IPS-18c (cell line): ENCODE results near the gene SLC2A8.
A peak's percentile ranks its signal among the peaks of the same experiment; 100 is the strongest.

Experiments used
- H3K4me3 ChIP-seq: 2 replicates; pipeline ENCODE4 v1.7.0; 2013; ENCODE audit warnings: low read depth, mild to moderate bottlenecking, low read length, moderate library complexity; ENCODE audit not compliant: insufficient read depth
- H3K9me3 ChIP-seq: one replicate; pipeline ENCODE4 v1.6.1; 2013; ENCODE audit warnings: mild to moderate bottlenecking, low read length, moderate library complexity; ENCODE audit not compliant: control insufficient read depth, insufficient read depth

Gene SLC2A8

DNA sequence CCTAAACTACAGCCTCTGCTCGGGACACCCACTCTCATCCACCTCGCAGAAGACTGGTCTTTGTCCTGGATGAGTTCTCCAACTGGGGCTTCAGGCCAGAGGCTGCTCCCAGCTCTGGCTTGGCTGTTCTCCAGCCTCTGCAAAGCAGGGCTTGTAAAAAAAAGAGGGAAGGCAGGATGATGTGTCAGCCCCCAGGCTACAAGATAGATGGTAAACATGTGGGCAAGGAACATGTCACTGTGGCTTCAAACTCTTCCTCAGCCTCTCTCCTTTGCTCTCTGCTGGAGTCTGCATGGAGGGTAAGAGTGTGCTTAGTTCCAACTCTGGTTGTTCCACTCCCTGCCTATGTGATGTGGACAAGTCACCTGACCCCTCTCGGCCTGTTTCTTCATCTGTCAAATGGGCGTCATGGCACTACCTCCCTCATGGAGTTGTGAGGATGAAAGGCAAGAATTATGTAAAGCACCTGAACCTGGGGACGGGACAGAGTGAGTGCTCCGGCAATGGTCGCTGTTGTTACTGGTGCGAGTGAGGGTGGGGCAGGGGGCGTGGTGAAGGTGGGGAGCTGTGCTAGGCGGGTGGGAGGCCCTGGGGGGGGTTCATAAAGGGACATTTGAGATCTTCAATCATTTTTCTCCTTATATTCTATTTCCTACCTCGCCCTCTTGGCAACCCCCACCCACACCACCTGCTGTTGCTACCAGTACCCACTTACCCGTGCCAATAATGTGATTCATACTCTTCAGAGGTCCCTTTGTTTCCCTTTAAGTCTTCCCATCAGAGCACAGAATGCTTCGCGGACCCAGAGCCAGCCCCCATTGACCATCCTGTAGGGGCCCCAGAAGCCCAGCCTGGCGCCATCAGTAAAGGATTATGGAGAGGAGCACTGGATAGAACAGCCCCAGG is 20.4 kb downstream of the SLC2A8 start:
- no peaks in the 10 kb centered on the region for H3K9me3 ChIP-seq
- H3K4me3 ChIP-seq: no peak overlapping the region

DNA sequence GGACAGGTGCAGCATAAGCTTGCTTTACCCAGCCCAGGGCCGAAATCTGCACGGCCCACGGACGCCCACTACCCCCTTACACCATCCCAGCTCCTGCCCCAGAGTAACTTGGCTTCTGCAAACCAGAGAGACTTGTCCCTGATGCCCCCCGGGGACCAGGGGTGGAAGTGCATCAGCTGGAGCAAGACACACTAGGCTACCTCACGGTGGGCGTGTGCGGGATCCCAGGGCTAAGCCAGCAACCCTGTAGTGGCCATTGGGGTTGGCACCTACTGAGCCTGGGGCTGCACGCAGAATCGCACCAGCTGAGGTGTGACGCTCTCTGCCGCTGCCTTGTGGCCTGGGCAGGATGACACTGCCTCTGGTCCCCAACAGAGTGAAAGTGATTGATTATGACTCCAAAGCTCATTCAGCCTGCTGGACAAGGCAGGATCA is 21.1 kb downstream of the SLC2A8 start:
- no peaks in the 10 kb centered on the region for H3K9me3 ChIP-seq
- H3K4me3 ChIP-seq: no peak overlapping the region

DNA sequence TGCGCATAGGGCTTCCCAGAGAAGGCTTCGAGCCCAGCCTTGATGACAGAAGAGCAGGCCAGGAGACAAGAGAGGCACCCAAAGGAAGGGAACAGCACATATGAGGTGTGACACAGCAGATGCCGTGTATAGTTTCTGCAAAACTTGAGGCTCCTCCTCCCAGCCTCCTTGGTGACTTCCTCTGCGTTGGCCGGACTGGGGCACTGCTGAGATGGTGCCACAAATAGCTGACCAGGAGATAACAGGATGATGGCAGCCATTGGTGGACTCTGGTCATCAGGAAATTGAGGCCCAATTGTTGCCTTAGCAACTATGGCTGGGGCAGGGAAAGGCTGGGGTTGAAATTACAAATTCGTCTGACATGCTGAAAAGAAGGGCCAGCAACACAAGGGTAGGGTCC is 22.4 kb downstream of the SLC2A8 start:
- Histone ChIP-seq H3K9me3 (no peaks in the 10 kb centered on the region), H3K4me3 (no peak overlapping the region)

DNA sequence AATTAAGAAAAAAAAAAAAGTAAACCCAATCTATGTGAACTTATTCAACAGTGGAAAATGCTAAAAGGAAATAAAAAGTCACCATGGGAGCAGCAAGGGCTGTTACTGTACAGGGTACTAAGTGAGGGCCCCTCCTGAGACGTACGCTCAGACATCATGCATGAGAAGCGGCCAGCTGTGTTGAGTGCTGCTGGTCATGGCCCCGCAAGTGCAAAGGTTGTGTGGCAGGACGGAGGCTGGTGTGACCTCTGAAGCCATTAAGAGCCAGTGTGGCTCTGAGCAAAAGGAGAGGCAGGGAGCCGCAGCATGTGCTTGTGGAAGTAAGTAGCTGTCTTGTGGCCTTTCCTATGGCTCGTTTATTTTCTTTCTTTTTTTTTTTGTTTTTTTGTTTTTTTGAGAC is 24.1 kb downstream of the SLC2A8 start:
- Histone ChIP-seq H3K9me3 (no peaks in the 10 kb centered on the region), H3K4me3 (no peak overlapping the region)

DNA sequence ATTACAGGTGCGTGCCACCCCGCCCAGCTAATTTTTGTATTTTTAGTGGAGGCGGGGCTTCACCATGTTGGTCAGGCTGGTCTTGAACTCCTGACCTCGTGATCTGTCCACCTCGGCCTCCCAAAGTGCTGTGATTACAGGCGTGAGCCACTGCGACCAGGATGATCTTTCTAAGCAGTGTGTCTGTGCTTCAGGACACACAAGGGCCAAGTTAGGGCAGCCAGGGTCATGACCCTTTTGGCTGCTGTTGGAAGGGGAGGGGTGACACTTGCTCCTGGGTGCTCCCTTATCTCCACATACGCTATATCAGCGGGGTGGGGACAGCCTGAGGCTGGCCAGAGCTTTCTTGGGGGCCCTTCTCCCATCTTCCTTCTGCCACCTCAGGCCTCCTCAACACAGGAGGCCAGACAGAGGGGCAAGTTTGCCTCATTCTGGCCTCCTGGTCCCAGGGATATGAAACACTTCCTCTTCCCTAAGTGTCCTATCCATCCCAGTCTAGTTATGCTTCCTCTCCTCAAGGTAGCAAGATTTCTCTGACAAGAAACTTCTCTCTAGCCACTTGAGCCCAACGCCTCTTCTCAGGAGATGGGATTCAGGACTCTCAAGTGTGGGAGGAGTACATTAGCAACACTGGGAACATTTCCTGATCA is 25.3 kb downstream of the SLC2A8 start:
- H3K9me3 ChIP-seq: no peaks in the 10 kb centered on the region
- no peak overlapping the region for H3K4me3 ChIP-seq

DNA sequence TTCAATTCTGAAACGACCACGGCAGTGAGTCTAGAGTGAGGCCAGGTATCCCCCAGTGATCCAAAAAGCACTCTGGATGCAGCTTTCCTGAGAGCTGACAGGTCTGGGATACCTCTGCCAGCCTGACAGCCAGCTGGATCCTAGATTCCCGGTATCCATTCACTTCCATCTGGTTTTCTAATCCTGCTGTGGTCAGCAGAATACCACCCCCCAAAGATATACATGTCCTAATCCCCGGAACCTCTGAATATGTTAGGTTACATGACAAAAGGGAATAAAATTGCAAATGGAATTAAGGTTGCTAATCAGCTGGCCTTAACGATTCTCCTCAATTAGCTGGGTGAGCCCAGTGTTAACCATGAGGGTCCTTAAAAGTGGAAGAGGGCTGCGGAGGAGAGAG is 25.8 kb downstream of the SLC2A8 start:
- no peaks in the 10 kb centered on the region for H3K9me3 ChIP-seq
- peak overlapping the region; percentile 99 for H3K4me3 ChIP-seq

DNA sequence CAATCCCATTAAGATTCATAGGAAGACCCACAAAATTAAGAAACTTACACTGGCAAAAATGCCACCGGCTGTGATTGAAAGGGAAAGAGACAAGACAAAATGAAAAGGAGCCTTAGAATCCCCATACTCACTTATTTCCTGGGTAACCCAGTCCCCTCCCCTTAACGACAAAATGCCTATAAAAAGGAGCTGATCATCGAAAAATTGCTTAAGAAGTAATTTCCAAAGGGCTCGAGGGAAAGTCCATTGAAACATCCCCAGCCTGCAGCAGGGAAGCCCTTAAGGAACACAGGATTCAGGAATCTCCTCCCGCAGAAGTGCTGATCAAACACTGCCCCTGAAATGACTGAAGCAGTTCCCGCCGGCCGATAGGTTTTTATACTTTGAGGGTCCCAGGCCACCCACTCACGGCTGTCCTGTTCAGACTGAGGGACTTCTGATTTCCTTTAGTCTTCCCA is 26.5 kb downstream of the SLC2A8 start:
- Histone ChIP-seq H3K4me3 (peak overlapping the region; percentile 99), H3K9me3 (no peaks in the 10 kb centered on the region)

DNA sequence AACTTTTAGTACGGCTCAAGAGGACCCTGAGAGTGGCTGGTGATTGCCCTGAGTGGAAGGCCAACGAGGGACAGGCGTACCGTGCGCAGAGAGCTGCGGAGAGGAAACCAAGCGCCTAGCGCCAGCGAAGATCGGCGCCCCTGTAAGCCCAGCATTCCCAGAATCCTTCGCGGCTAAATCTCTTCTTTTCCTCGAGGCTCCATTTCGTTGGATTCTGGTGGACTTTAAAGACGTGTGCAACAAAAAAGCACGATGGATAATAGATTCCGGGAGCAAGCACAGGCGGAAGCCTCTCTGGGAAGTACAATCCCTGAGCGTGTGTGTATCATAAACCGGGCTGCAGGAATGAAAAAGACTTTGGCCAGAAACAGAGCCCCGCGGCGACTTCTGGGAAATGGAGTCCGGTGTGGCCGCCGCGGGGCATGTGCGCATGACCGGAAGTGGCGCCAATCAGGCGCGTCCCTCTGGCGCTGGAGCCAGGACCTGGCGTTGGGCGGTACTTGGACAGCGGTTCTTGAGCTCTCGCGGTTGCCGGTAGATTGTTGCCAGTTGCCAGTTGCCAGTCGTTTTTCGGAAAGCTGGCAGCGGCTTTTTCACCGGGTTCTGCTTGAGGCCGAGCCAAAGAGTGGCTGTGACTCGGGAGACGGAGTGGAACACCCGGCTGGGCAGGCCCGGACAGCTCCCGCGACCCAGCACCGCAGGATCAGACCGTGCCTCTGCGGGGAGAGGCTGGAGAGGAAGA is 27.1 kb downstream of the SLC2A8 start, which contains the start of gene ZNF79:
TSS of gene ZNF79 (plus strand) at position 449 of the 742 bp plus-strand sequence. CDS start 406 bp downstream, outside the sequence.
- H3K4me3 ChIP-seq: peak within 1 kb of the TSS; percentile 99
- H3K9me3 ChIP-seq: no peaks in the 10 kb centered on the region

DNA sequence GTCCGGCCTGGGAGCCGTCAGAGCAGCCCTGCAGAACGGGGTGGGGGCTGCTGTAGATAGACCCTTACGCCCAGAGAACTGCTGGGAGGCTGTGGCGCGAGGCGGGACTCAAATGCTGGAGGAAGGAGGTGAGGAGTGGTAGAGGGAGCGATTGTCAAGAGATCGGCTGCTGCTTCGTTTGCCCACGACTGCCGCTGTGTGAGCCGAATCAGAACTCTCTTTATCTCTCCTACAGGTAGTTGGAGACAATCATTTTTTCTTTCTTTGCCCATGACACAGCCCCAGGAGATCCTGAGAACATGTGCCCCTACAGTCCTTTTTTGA is 27.7 kb downstream of the SLC2A8 start:
- peak overlapping the region; percentile 99 for H3K4me3 ChIP-seq

DNA sequence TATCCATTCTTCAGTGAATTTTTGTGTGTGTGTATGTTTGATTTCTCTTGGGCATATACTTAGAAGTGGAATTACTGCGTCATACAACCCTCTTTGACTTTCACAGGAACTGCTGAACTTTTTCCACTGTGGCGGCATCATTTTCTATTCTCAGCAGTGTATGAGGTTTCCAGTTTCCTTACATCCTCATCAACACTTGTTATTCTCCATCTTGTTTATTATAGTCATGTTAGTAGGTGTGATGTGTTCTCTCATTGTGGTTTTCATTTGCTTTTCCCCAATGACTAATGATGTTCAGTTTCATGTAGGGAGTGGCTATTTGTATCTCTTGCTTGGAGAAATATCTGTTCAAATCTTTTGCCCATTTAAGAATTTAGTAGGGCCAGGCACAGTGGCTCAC is 29.8 kb downstream of the SLC2A8 start:
- Histone ChIP-seq H3K9me3 (no peaks in the 10 kb centered on the region), H3K4me3 (no peak overlapping the region)

More for the DNA sequence above, 27.7 kb downstream of the SLC2A8 start:
- no peaks in the 10 kb centered on the region for H3K9me3 ChIP-seq

DNA sequence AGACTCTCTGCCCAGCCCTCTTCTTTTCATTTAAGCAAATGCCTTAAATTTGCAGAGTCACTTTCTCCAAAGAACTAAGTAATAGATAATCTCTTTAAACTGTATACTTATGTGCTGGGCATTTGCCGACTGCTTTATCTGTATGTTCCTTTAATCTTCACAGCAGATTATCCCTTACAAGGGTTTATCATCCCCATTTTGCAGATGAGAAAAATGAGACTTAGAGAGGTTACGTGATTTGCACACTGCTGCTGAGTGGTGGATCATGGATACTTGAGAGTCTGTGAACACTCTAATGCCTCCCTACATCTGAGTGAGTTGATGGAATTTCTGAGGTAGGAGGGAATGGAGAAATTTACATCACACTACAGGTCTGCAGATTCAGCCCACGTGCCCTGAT is 31.4 kb downstream of the SLC2A8 start:
- no peak overlapping the region for H3K4me3 ChIP-seq

DNA sequence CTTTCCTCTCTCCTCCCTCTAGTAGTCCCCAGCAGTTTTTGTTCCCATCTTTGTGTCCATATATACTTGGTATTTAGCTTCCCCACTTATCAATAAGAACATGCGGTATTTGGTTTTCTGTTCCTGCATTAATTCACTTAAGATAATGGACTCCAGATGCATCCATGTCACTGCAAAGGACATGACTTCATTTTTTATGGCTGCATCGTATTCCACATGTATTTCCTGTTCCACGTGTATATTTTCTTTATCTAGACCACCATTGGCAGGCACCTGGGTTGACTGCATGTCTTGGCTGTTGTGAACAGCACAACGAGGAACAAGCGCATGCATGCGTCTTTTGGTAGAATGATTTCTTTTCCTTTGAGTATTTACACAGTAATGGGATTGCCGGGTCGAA is 33.4 kb downstream of the SLC2A8 start:
- Histone ChIP-seq H3K9me3 (no peaks in the 10 kb centered on the region), H3K4me3 (no peak overlapping the region)

More for the DNA sequence above, 31.4 kb downstream of the SLC2A8 start:
- no peaks in the 10 kb centered on the region for H3K9me3 ChIP-seq

DNA sequence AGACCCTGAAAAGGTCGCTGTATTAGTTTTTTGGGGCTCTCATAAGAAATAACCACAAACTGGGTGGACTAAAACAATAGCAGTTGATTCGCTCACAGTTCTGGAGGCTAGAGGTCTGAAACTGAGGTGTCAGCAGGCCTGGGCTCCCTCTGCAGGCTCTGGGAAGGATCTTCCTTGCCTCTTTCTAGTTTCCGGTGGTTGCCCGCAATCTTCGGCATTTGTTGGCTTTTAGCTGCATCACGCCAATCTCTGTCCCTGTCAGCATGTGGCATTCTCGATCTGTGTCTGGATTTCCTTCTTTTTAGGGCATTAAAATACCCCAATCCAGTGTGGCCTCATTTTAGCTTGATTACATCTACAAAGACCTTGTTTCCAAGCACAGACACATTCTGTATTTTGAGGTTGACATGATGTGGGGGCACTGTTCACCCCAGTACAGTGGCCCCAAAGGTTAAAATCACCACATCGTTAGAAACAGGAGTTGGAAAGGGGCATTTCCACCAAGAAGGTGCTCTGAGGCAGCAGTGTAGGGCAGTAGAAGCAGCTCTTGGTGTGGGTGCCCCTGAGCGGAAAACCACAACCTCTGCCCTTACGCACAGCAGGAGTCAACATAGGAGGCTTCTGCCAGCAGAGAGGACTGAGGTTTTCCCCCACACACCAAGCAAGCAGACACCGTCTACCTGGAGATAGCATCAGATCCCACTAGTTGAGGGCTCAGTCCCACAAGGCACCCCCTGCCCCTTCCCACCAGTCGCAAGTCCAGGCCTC is 40.7 kb downstream of the SLC2A8 start:
- no peak overlapping the region for H3K4me3 ChIP-seq
- H3K9me3 ChIP-seq: no peaks in the 10 kb centered on the region

DNA sequence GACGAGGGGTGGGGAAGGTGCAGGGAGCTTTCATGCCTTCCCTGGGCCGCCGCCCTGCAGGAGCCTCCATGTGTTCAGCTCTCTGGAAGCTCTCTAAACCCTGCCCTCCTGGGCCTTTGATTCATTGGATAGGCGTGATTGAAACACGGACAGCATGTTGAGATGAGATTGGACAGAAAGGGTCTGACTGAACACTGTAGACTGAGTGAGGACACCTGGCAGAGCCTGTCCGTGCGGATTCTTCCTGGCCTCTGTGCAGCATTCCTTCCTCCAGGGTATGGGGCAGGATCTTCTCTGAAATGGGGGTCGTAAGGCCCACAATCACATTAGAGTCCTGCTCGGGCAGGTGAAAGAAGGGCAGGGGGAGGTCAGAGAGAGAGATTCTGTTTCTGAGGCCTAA is 41.4 kb downstream of the SLC2A8 start:
- no peak overlapping the region for H3K4me3 ChIP-seq
- no peaks in the 10 kb centered on the region for H3K9me3 ChIP-seq

DNA sequence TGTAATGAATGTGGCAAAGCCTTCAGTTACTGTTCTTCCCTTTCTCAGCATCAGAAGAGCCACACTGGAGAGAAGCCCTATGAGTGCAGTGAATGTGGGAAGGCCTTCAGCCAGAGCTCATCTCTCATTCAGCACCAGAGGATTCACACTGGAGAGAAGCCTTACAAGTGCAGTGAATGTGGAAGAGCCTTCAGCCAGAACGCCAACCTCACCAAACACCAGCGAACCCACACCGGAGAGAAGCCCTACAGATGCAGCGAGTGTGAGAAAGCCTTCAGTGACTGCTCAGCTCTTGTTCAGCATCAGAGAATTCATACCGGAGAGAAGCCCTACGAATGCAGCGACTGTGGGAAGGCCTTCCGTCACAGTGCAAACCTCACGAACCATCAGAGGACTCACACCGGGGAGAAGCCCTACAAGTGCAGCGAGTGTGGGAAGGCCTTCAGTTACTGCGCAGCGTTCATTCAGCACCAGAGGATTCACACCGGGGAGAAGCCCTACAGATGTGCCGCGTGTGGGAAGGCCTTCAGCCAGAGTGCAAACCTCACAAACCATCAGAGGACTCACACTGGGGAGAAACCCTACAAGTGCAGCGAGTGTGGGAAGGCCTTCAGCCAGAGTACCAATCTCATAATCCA is 47.4 kb downstream of the SLC2A8 start:
- no peak overlapping the region for H3K4me3 ChIP-seq
- no peaks in the 10 kb centered on the region for H3K9me3 ChIP-seq

DNA sequence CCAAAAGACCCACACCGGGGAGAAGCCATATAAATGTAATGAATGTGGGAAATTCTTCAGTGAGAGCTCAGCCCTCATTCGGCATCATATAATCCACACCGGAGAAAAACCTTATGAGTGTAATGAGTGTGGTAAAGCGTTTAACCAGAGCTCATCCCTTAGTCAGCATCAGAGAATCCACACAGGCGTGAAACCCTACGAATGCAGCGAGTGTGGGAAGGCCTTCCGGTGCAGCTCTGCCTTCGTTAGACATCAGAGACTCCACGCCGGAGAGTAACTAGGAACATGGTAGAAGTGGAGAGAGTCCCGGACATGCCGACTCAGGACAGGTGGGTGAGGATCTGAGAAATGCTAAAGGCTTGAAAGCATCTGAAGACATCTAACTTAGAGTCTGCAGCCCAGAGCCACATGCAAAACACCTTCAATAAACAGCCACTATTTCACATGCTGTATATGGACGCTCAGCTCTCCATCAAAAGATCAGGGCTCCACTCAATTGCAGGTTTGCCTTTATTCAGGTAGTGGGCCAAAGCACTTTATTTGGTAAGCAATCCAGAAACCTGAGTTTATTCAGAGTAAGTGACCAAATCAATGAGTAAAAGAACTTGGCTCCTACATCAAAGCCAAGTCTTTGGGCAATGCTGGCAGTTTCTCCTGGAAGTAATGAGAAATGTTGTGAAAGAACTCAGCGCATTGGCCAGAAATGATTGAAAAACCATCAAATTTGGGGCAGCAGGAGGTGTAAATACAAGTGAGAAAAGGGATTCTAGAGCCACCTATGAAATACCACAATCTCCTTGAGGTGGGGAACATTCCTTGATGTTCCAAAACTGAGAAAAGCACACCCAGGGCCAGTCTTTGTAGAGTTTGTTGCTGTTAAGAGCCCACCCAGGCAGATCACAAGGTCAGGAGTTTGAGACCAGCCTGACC is 48.2 kb downstream of the SLC2A8 start:
- no peak overlapping the region for H3K4me3 ChIP-seq
- no peaks in the 10 kb centered on the region for H3K9me3 ChIP-seq
